H9 (cell line): Measurements from ENCODE around the gene WNT4. TPM values are rescaled to one million over a fixed set of nuclear protein-coding genes. Genes with fewer than 3 reads are reported as not detected.

Experiments
- DNase-seq: peaks from one replicate; pipeline ENCODE4 v3.0.0-alpha.2; 2017
- H2AFZ ChIP-seq: one replicate; pipeline ENCODE4 v1.6.1; 2013; ENCODE audit warnings: mild to moderate bottlenecking, low read length, control low read depth, moderate library complexity
- H2AK5ac ChIP-seq: 2 replicates; pipeline ENCODE4 v1.6.1; 2013; ENCODE audit warnings: low read length, control low read depth, mixed read lengths; ENCODE audit not compliant: insufficient read length
- H2BK120ac ChIP-seq: one replicate; pipeline ENCODE4 v1.6.1; 2013; ENCODE audit warnings: low read depth, mild to moderate bottlenecking, low read length, control low read depth, inconsistent platforms; ENCODE audit not compliant: poor library complexity, severe bottlenecking
- H2BK12ac ChIP-seq: 2 replicates; pipeline ENCODE4 v1.6.1; 2013; ENCODE audit warnings: low read length, control low read depth, mixed read lengths, low read depth; ENCODE audit not compliant: insufficient read length
- H2BK15ac ChIP-seq: 2 replicates; pipeline ENCODE4 v1.6.1; 2013; ENCODE audit warnings: low read depth, low read length, control low read depth
- H2BK20ac ChIP-seq: one replicate; pipeline ENCODE4 v1.6.1; 2013; ENCODE audit warnings: low read depth, mild to moderate bottlenecking, low read length, control low read depth, inconsistent platforms; ENCODE audit not compliant: poor library complexity, severe bottlenecking
- H2BK5ac ChIP-seq: 2 replicates; pipeline ENCODE4 v1.6.1; 2013; ENCODE audit warnings: low read length, control low read depth, mixed read lengths; ENCODE audit not compliant: insufficient read length
- H3K14ac ChIP-seq: 2 replicates; pipeline ENCODE4 v1.6.1; 2013; ENCODE audit warnings: low read length, control low read depth; ENCODE audit not compliant: insufficient read depth
- H3K18ac ChIP-seq: 2 replicates; pipeline ENCODE4 v1.6.1; 2013; ENCODE audit warnings: low read depth, mild to moderate bottlenecking, mixed read lengths, low read length, control low read depth; ENCODE audit not compliant: insufficient read length
- H3K23ac ChIP-seq: 2 replicates; pipeline ENCODE4 v1.6.1; 2013; ENCODE audit warnings: low read length, control low read depth, mixed read lengths, low read depth; ENCODE audit not compliant: insufficient read length
- H3K23me2 ChIP-seq: 2 replicates; pipeline ENCODE4 v1.6.1; 2013; ENCODE audit warnings: low read depth, mild to moderate bottlenecking, mixed read lengths, low read length, control low read depth; ENCODE audit not compliant: insufficient read length, poor library complexity, severe bottlenecking
- H3K27ac ChIP-seq: 2 replicates; pipeline ENCODE4 v1.5.1; 2013; ENCODE audit warnings: low read length, control low read depth, mixed read lengths, low read depth; ENCODE audit not compliant: insufficient read length
- H3K27me3 ChIP-seq: 2 replicates; pipeline ENCODE4 v1.6.1; 2013; ENCODE audit warnings: low read length, control low read depth, inconsistent platforms; ENCODE audit not compliant: insufficient read depth
- H3K4ac ChIP-seq: 2 replicates; pipeline ENCODE4 v1.6.1; 2013; ENCODE audit warnings: low read depth, mild to moderate bottlenecking, control low read depth, inconsistent platforms, low read length, moderate library complexity
- H3K4me1 ChIP-seq: 2 replicates; pipeline ENCODE4 v1.6.1; 2013; ENCODE audit warnings: low read length, control low read depth, inconsistent platforms; ENCODE audit not compliant: insufficient read depth
- H3K4me2 ChIP-seq: 2 replicates; pipeline ENCODE4 v1.6.1; 2013; ENCODE audit warnings: low read length, control low read depth, mixed read lengths; ENCODE audit not compliant: insufficient read length, insufficient read depth
- H3K56ac ChIP-seq: 2 replicates; pipeline ENCODE4 v1.6.1; 2013; ENCODE audit warnings: low read depth, mild to moderate bottlenecking, mixed read lengths, low read length, control low read depth; ENCODE audit not compliant: insufficient read length
- H3K79me1 ChIP-seq: 2 replicates; pipeline ENCODE4 v1.6.1; 2013; ENCODE audit warnings: low read depth, mild to moderate bottlenecking, moderate library complexity, low read length, control low read depth, inconsistent platforms; ENCODE audit not compliant: insufficient read depth, poor library complexity, severe bottlenecking
- H3K79me2 ChIP-seq: 2 replicates; pipeline ENCODE4 v1.6.1; 2013; ENCODE audit warnings: low read length, control low read depth, inconsistent platforms; ENCODE audit not compliant: insufficient read depth
- H3K9ac ChIP-seq: 2 replicates; pipeline ENCODE4 v1.6.1; 2013; ENCODE audit warnings: low read length, control low read depth, mixed read lengths; ENCODE audit not compliant: insufficient read length; ENCODE audit errors: extremely low read depth
- H3K9me3 ChIP-seq: one replicate; pipeline ENCODE4 v1.6.1; 2013; ENCODE audit warnings: low read depth, low read length, inconsistent platforms; ENCODE audit not compliant: control insufficient read depth
- H3T11ph ChIP-seq: one replicate; pipeline ENCODE4 v1.6.1; 2013; ENCODE audit warnings: mild to moderate bottlenecking, low read length, control low read depth, inconsistent platforms
- H4K20me1 ChIP-seq: one replicate; pipeline ENCODE4 v1.6.1; 2013; ENCODE audit not compliant: control insufficient read depth, insufficient read length, insufficient read depth
- H4K5ac ChIP-seq: 2 replicates; pipeline ENCODE4 v1.6.1; 2013; ENCODE audit warnings: low read depth, mild to moderate bottlenecking, mixed read lengths, low read length, control low read depth; ENCODE audit not compliant: insufficient read length
- H4K8ac ChIP-seq: replicated peaks from 2 replicates; pipeline ENCODE4 v1.6.1; 2013; ENCODE audit warnings: low read length, control low read depth, mixed read lengths, low read depth; ENCODE audit not compliant: insufficient read length
- H4K91ac ChIP-seq: 2 replicates; pipeline ENCODE4 v1.6.1; 2013; ENCODE audit warnings: low read depth, mild to moderate bottlenecking, moderate library complexity, mixed read lengths, low read length, control low read depth; ENCODE audit not compliant: insufficient read length
- H3K27ac Mint-ChIP-seq, 3 experiments: 2 replicates in 2 of 3; 3 replicates in 1 of 3; pipeline ENCODE4 v1.8.0; 2020 to 2021; ENCODE audit warnings: mixed read lengths in 3 of 3, mild to moderate bottlenecking in 1 of 3, moderate library complexity in 1 of 3
- H3K27me3 Mint-ChIP-seq: 2 replicates; pipeline ENCODE4 v1.8.0; 2021; ENCODE audit warnings: low read depth, mild to moderate bottlenecking, moderate library complexity, mixed read lengths
- H3K36me3 Mint-ChIP-seq, 3 experiments: 2 replicates in 2 of 3; 3 replicates in 1 of 3; pipeline ENCODE4 v1.8.0; 2020 to 2021; ENCODE audit warnings: low read depth in 3 of 3, mixed read lengths in 3 of 3; ENCODE audit not compliant: insufficient read depth in 1 of 3
- H3K4me1 Mint-ChIP-seq, 2 experiments: 2 replicates each; pipeline ENCODE4 v1.8.0; 2020; ENCODE audit warnings: mixed read lengths in 2 of 2
- H3K4me3 Mint-ChIP-seq, 2 experiments: 2 replicates in 1 of 2; 3 replicates in 1 of 2; pipeline ENCODE4 v1.8.0; 2020 to 2021; ENCODE audit warnings: mild to moderate bottlenecking in 2 of 2, mixed read lengths in 2 of 2, moderate library complexity in 1 of 2
- H3K9me3 Mint-ChIP-seq, 2 experiments: 2 replicates in 1 of 2; 3 replicates in 1 of 2; pipeline ENCODE4 v1.8.0; 2020; ENCODE audit warnings: mild to moderate bottlenecking in 2 of 2, mixed read lengths in 2 of 2, moderate library complexity in 1 of 2
- CTCF ChIP-seq: fragments of 200-600 bp; sonication (generic); conservative IDR thresholded peaks from 3 replicates; pipeline ENCODE4 v1.8.0; 2021; ENCODE audit warnings: antibody characterized with exemption, mild to moderate bottlenecking
- WGBS: extraction: QIAGEN DNeasy Blood & Tissue Kit; methylation state at CpG from one replicate; pipeline ENCODE4 v1.1.7; 2013; ENCODE audit warnings: missing lambda C conversion rate, low lambda C conversion rate, mixed read lengths; ENCODE audit not compliant: insufficient read length; ENCODE audit errors: extremely low coverage; 5-methylcytosine and 5-hydroxymethylcytosine counted together
- total RNA-seq: library from RNA; stranded (reverse); gene quantifications from 2 replicates; pipeline ENCODE4 v1.2.1, GENCODE V29; 2021

The WNT4 gene
- total RNA-seq, 1 experiment from 2014 or later: 1.4 TPM

- no peak for TF ChIP-seq CTCF
- no peak overlapping the region for H3K18ac ChIP-seq
- peaks cover 6% of the 10 kb centered on the region for H3K79me1 ChIP-seq
- no peak overlapping the region for H2BK120ac ChIP-seq
- H3K23ac ChIP-seq: no peak overlapping the region
- H3K4me2 ChIP-seq: no peak overlapping the region
- H4K91ac ChIP-seq: no peak overlapping the region
- H2AK5ac ChIP-seq: no peak overlapping the region
- H3K56ac ChIP-seq: no peak overlapping the region
- H4K5ac ChIP-seq: no peak overlapping the region
- no peak overlapping the region for H3K14ac ChIP-seq
- H3K27me3 ChIP-seq: no peaks in the 10 kb centered on the region
- no peaks in the 10 kb centered on the region for H4K20me1 ChIP-seq
- no peaks in the 10 kb centered on the region for H3K4me1 ChIP-seq
- H3K9ac ChIP-seq: no peak overlapping the region
- no peaks in the 10 kb centered on the region for H3K27me3 Mint-ChIP-seq
- no peak overlapping the region for H3K27ac ChIP-seq
- no peak overlapping the region for H3K4me3 Mint-ChIP-seq
- DNase-seq: no peak
- H3K4me1 Mint-ChIP-seq: peaks cover 11 to 14% of the 10 kb centered on the region in 2 experiments
- H2BK12ac ChIP-seq: no peak overlapping the region
- H3K4ac ChIP-seq: no peak overlapping the region
- no peak overlapping the region for H2BK5ac ChIP-seq
- H3K36me3 Mint-ChIP-seq: peaks cover 0 to 22% (median 9%) of the 10 kb centered on the region in 3 experiments; a peak in 5 of 7 replicates
- peaks cover 1% of the 10 kb centered on the region; the same call in 1 of the 2 replicates for H3K79me2 ChIP-seq
- H4K8ac ChIP-seq: no peak overlapping the region
- no peaks in the 10 kb centered on the region for H3K23me2 ChIP-seq
- H3K27ac Mint-ChIP-seq: no peak overlapping the region
- no peaks in the 10 kb centered on the region for H3K9me3 ChIP-seq
- no CpG with 5 or more reads among the region's 8 CpGs for WGBS
- no peak overlapping the region for H2BK15ac ChIP-seq
- no peak overlapping the region for H3T11ph ChIP-seq
- H2BK20ac ChIP-seq: no peak overlapping the region
- no peak overlapping the region for H2AFZ ChIP-seq
- H3K9me3 Mint-ChIP-seq: no peaks in the 10 kb centered on the region
Measured at GRCh38 chr1:22101995-22102394, 40.9 kb downstream of the WNT4 start.
